ENCODE measurements around the gene PDK2. TPM values are rescaled to one million over a fixed set of nuclear protein-coding genes. Genes with fewer than 3 reads are reported as not detected.

Gene PDK2
- total RNA-seq, 4 donors from 2014 or later, result 42.2 to 72.7 (median 50.7) TPM

- ATAC-seq (ENCODE audit: low FRiP score), result no peak
Observed at GRCh38 chr17:50150354-50151040, 55.3 kb downstream of the PDK2 start, which contains the start of gene PPP1R9B. TSS of gene PPP1R9B (minus strand) at chr17:50150677. CDS start at chr17:50150513, 164 bp downstream.

GRCh38 chr17:50151041-50151936 is 56.1 kb downstream of the PDK2 start:
- no peak for TF ChIP-seq CTCF (IDR thresholded peaks at IDR 0.05)
- ATAC-seq (ENCODE audit: low FRiP score) (peak; percentile 51), DNase-seq (ENCODE audit: low spot score) (peak; percentile 51)

More at GRCh38 chr17:50150354-50151040, 55.3 kb downstream of the PDK2 start, which contains the start of gene PPP1R9B:
- DNase-seq (ENCODE audit: low spot score), result no peak
- no peak for TF ChIP-seq CTCF (IDR thresholded peaks at IDR 0.05)

- TF ChIP-seq CTCF (IDR thresholded peaks at IDR 0.05), result no peak
- DNase-seq (ENCODE audit: low spot score) (peak; percentile 63), ATAC-seq (ENCODE audit: low FRiP score) (peak; percentile 30)
Observed at GRCh38 chr17:50151937-50152547, 56.9 kb downstream of the PDK2 start.

GRCh38 chr17:50152736-50153135 is 57.6 kb downstream of the PDK2 start:
- TF ChIP-seq CTCF (IDR thresholded peaks at IDR 0.05), result no peak
- ATAC-seq (ENCODE audit: low FRiP score) (no peak), DNase-seq (ENCODE audit: low spot score) (no peak)

GRCh38 chr17:50153650-50154575 is 58.8 kb downstream of the PDK2 start:
- DNase-seq (ENCODE audit: low spot score) (no peak), ATAC-seq (ENCODE audit: low FRiP score) (no peak)
- TF ChIP-seq CTCF (IDR thresholded peaks at IDR 0.05), result no peak

GRCh38 chr17:50154604-50155003 is 59.5 kb downstream of the PDK2 start:
- DNase-seq (ENCODE audit: low spot score), result no peak
- TF ChIP-seq CTCF (IDR thresholded peaks at IDR 0.05), result no peak

More at GRCh38 chr17:50154604-50155003, 59.5 kb downstream of the PDK2 start:
- no peak for ATAC-seq (ENCODE audit: low FRiP score)
